Measurements from ENCODE around the gene SYDE1. TPM values are rescaled to one million over a fixed set of nuclear protein-coding genes. Genes with fewer than 3 reads are reported as not detected.

SYDE1 gene
- total and polyA plus RNA-seq, 7 donors: 1.2 to 39.9 (median 29.6) TPM

- Histone ChIP-seq H3K27me3 (no peaks in the 10 kb centered on the region), H3K4me1 (peaks cover 0 to 31% (median 27%) of the 10 kb centered on the region in 4 donors), H3K36me3 (peaks cover 6 to 34% (median 20%) of the 10 kb centered on the region in 4 donors), H3K9me3 (no peaks in the 10 kb centered on the region), H3K4me3 (peak overlapping the region; percentile 74 to 89 (median 78)), H3K27ac (peak overlapping the region; percentile 92 to 98 (median 96))
- peak; percentile 76 for DNase-seq
- intact Hi-C loops (cut with DNase I): loop anchor here (2.0 to 10.0 kb wide), 2 partner anchors 18 to 950 kb away; partner anchors contain the start of genes SYDE1 and TPM4
- 1 to 2% methylated on average over 33 of the region's 33 CpGs for WGBS, 2 donors
- TF ChIP-seq EP300 (IDR thresholded peaks at IDR 0.05) (no peak), CTCF (IDR thresholded peaks at IDR 0.05) (no peak), POLR2AphosphoS5 (IDR thresholded peaks at IDR 0.05) (peak in 1 of 4 donors; percentile 22), POLR2A (IDR thresholded peaks at IDR 0.05) (no peak)
These were observed 17.5 kb downstream of the SYDE1 start for GRCh38 chr19:15124572-15125231.

GRCh38 chr19:15125232-15126067, 18.2 kb downstream of the SYDE1 start:
- peak overlapping the region; percentile 74 to 89 (median 78) for H3K4me3 ChIP-seq
- 0 to 1% methylated on average over 61 of the region's 61 CpGs for WGBS, 2 donors
- no peaks in the 10 kb centered on the region for H3K9me3 ChIP-seq
- H3K27me3 ChIP-seq: no peaks in the 10 kb centered on the region
- intact Hi-C loops (cut with DNase I): loop anchor here (2.0 to 10.0 kb wide), 2 partner anchors 19 to 949 kb away; partner anchors contain the start of genes SYDE1 and TPM4
- H3K4me1 ChIP-seq: peaks cover 0 to 31% (median 27%) of the 10 kb centered on the region in 4 donors
- peak overlapping the region; percentile 92 to 98 (median 96) for H3K27ac ChIP-seq
- TF ChIP-seq EP300 (IDR thresholded peaks at IDR 0.05) (peak in 1 of 4 donors; percentile 72), POLR2AphosphoS5 (IDR thresholded peaks at IDR 0.05) (peak; percentile 84 to 94 (median 87)), POLR2A (IDR thresholded peaks at IDR 0.05) (peak in 1 of 2 donors; percentile 46), CTCF (IDR thresholded peaks at IDR 0.05) (peak in 1 of 4 experiments; percentile 18)
- H3K36me3 ChIP-seq: peaks cover 0 to 26% (median 13%) of the 10 kb centered on the region in 4 donors
- DNase-seq: peak; percentile 100

GRCh38 chr19:15126131-15126910, 19.1 kb downstream of the SYDE1 start:
- TF ChIP-seq POLR2AphosphoS5 (IDR thresholded peaks at IDR 0.05) (no peak), EP300 (IDR thresholded peaks at IDR 0.05) (no peak), CTCF (IDR thresholded peaks at IDR 0.05) (no peak), POLR2A (IDR thresholded peaks at IDR 0.05) (no peak)
- intact Hi-C loops (cut with DNase I): loop anchor here (10.0 kb wide), 1 partner anchor 948 kb away; the partner anchor contains the start of gene TPM4
- H3K36me3 ChIP-seq: peaks cover 0 to 18% (median 5%) of the 10 kb centered on the region in 4 donors
- H3K4me3 ChIP-seq: peak overlapping the region; percentile 13 to 89 (median 78)
- DNase-seq: peak; percentile 6
- H3K27ac ChIP-seq: peak overlapping the region; percentile 92 to 98 (median 96)
- 76 to 85% methylated on average over 2 of the region's 2 CpGs for WGBS, 2 donors
- no peaks in the 10 kb centered on the region for H3K27me3 ChIP-seq
- H3K9me3 ChIP-seq: no peaks in the 10 kb centered on the region
- H3K4me1 ChIP-seq: peaks cover 0 to 31% (median 27%) of the 10 kb centered on the region in 4 donors

GRCh38 chr19:15128162-15128770, 21.1 kb downstream of the SYDE1 start:
- no peaks in the 10 kb centered on the region for H3K36me3 ChIP-seq
- no peak overlapping the region for H3K27ac ChIP-seq
- intact Hi-C loops (cut with DNase I): loop anchor here (10.0 kb wide), 1 partner anchor 947 kb away; the partner anchor contains the start of gene TPM4
- H3K4me3 ChIP-seq: no peak overlapping the region
- H3K4me1 ChIP-seq: peaks cover 0 to 22% (median 17%) of the 10 kb centered on the region in 4 donors
- no peak for TF ChIP-seq POLR2AphosphoS5 (IDR thresholded peaks at IDR 0.05)
- TF ChIP-seq CTCF (IDR thresholded peaks at IDR 0.05): no peak
- TF ChIP-seq EP300 (IDR thresholded peaks at IDR 0.05): no peak
- H3K27me3 ChIP-seq: no peaks in the 10 kb centered on the region
- H3K9me3 ChIP-seq: no peaks in the 10 kb centered on the region
- peak; percentile 13 for DNase-seq
- 17 to 67% methylated on average over 6 of the region's 6 CpGs for WGBS, 2 donors

Measured in sigmoid colon (tissue), 7 donors.